Lower leg skin (tissue), 3 donors: Measurements from ENCODE around the gene TSPOAP1.

Source experiments
- CTCF ChIP-seq, 3 donors: fragments of 450-650 bp; IDR thresholded peaks; one replicate each; pipeline ENCODE4 v1.5.1; 2016; ENCODE audit warnings: antibody characterized with exemption in 3 of 3, mild to moderate bottlenecking in 3 of 3, moderate library complexity in 2 of 3
- POLR2A ChIP-seq, 2 donors: fragments of 450-650 bp; IDR thresholded peaks; one replicate each; pipeline ENCODE4 v1.6.1; 2016 to 2017; ENCODE audit warnings: antibody characterized with exemption in 2 of 2, mild to moderate bottlenecking in 1 of 2, moderate library complexity in 1 of 2

- TF ChIP-seq CTCF (IDR thresholded peaks at IDR 0.05): no peak
- TF ChIP-seq POLR2A (IDR thresholded peaks at IDR 0.05): no peak
These were observed 30.0 kb upstream of the TSPOAP1 start for GRCh38 chr17:58358408-58359172.
